OCI-LY7 (cell line): ENCODE results near the gene C12orf75. TPM values are rescaled to one million over a fixed set of nuclear protein-coding genes. Genes with fewer than 3 reads are reported as not detected.

Source experiments
- BruUV-seq: library from RNA; stranded (reverse); fragments of 400-500 nt; replicated peaks from 2 replicates; lab custom pipeline; 2021; lab: Mats Ljungman, UMichigan
- CTCF ChIA-PET: fragments of 300-600 bp; sonication (Branson Sonifier 250); formaldehyde crosslinking; loops from one replicate; lab custom pipeline; 2022; ENCODE audit warnings: antibody characterized with exemption; ENCODE audit not compliant: unreplicated experiment; lab: Charles Lee
- POLR2A ChIA-PET: fragments of 300-600 bp; sonication (Branson Sonifier 250); formaldehyde crosslinking; loops from one replicate; lab custom pipeline; 2022; ENCODE audit warnings: antibody characterized with exemption; lab: Charles Lee
- DNase-seq: peaks from one replicate; pipeline ENCODE4 v3.0.0-alpha.2; 2015; ENCODE audit warnings: low spot score
- H2AFZ ChIP-seq: fragments of 200-600 bp; sonication (generic), shearing (Covaris generic); 2 replicates; pipeline ENCODE4 v1.6.1; 2014; ENCODE audit warnings: mild to moderate bottlenecking, antibody characterized with exemption, low read length, moderate library complexity
- H3K27ac ChIP-seq: fragments of 200-600 bp; sonication (generic); 2 replicates; pipeline ENCODE4 v1.5.1; 2014; ENCODE audit warnings: mixed run types, low read depth, mild to moderate bottlenecking, moderate library complexity, low read length, inconsistent platforms; ENCODE audit not compliant: poor library complexity, severe bottlenecking
- H3K36me3 ChIP-seq: fragments of 200-600 bp; sonication (generic); 2 replicates; pipeline ENCODE4 v1.6.1; 2014; ENCODE audit warnings: mild to moderate bottlenecking, antibody characterized with exemption, low read length, moderate library complexity, mixed read lengths; ENCODE audit not compliant: insufficient read depth
- H3K4me1 ChIP-seq: fragments of 200-600 bp; sonication (generic); 2 replicates; pipeline ENCODE4 v1.5.1; 2014; ENCODE audit warnings: mild to moderate bottlenecking, low read length; ENCODE audit not compliant: insufficient read depth, poor library complexity, severe bottlenecking
- H3K4me2 ChIP-seq: fragments of 200-600 bp; sonication (generic); 2 replicates; pipeline ENCODE4 v1.6.1; 2014; ENCODE audit warnings: mild to moderate bottlenecking, low read length
- H3K4me3 ChIP-seq: fragments of 200-600 bp; sonication (generic); 2 replicates; pipeline ENCODE4 v1.5.1; 2014; ENCODE audit warnings: mild to moderate bottlenecking, low read depth, low read length; ENCODE audit not compliant: poor library complexity, severe bottlenecking
- H3K79me2 ChIP-seq: fragments of 200-600 bp; sonication (generic); 2 replicates; pipeline ENCODE4 v1.6.1; 2016; ENCODE audit warnings: low read depth, mild to moderate bottlenecking, low read length, moderate library complexity, mixed read lengths; ENCODE audit not compliant: insufficient read depth
- H3K9me2 ChIP-seq: fragments of 200-600 bp; sonication (generic); 2 replicates; pipeline ENCODE4 v1.6.1; 2016; ENCODE audit warnings: mild to moderate bottlenecking, low read length, mixed read lengths; ENCODE audit not compliant: insufficient read depth
- H3K9me3 ChIP-seq: fragments of 200-600 bp; sonication (generic); 2 replicates; pipeline ENCODE4 v1.6.1; 2014; ENCODE audit warnings: mild to moderate bottlenecking, mixed run types, low read length, mixed read lengths
- H4K20me1 ChIP-seq: fragments of 200-600 bp; sonication (generic); 2 replicates; pipeline ENCODE4 v1.6.1; 2014; ENCODE audit warnings: mild to moderate bottlenecking, antibody characterized with exemption, low read length, moderate library complexity, mixed read lengths; ENCODE audit not compliant: insufficient read depth
- CTCF ChIP-seq: fragments of 200-600 bp; sonication (generic); conservative IDR thresholded peaks from 2 replicates; pipeline ENCODE4 v1.5.1; 2014; ENCODE audit warnings: mild to moderate bottlenecking, antibody characterized with exemption, low read length, moderate library complexity, mixed read lengths
- EZH2phosphoT487 ChIP-seq: fragments of 200-600 bp; sonication (generic); IDR thresholded peaks from 2 replicates; pipeline ENCODE4 v1.6.1; 2018; ENCODE audit warnings: low read depth, borderline replicate concordance, mild to moderate bottlenecking, mixed run types, antibody characterized with exemption, low read length, moderate library complexity, mixed read lengths
- intact Hi-C: fragments of 100-400 bp; cut with micrococcal nuclease; formaldehyde crosslinking; loops from one replicate; pipeline ENCODE4 v1.10.0; 2022; ENCODE audit not compliant: unreplicated experiment
- total RNA-seq, 2 experiments: library from RNA; depleted of rRNA in 1 of 2; stranded (reverse); fragments of >200 nt in 1 of 2; shearing (Covaris generic) in 1 of 2; gene quantifications; 2 replicates each; pipeline ENCODE4 v1.2.3, GENCODE V29; 2014 to 2022

Gene C12orf75
- total RNA-seq, 2 experiments from 2014 or later = 147 to 505 TPM

- no peaks in the 10 kb centered on the region for H3K36me3 ChIP-seq
- no peaks in the 10 kb centered on the region for H4K20me1 ChIP-seq
- BruUV-seq = no TSS peak
- no peaks in the 10 kb centered on the region for H3K79me2 ChIP-seq
- H3K27ac ChIP-seq = no peak overlapping the region
- TF ChIP-seq CTCF (peak; percentile 65), EZH2phosphoT487 (no peak)
- 0 out of 2 replicates have a peak, but pooled peaks cover 4% of the 10 kb centered on the region for H3K9me3 ChIP-seq
- DNase-seq = no peak
- H3K4me3 ChIP-seq = no peak overlapping the region
- ChIA-PET CTCF (no interaction called here), POLR2A (interaction anchor here (0.7 kb wide), 1 partner anchor 87 kb away, joined by 6 read pairs; no protein-coding TSS in a partner anchor)
- H3K9me2 ChIP-seq = no peaks in the 10 kb centered on the region
- no peaks in the 10 kb centered on the region for H3K4me1 ChIP-seq
- H3K4me2 ChIP-seq = no peak overlapping the region
- no peak overlapping the region for H2AFZ ChIP-seq
- intact Hi-C loops = no loop called here
These were observed 42.0 kb upstream of the C12orf75 start for GRCh38 chr12:105288311-105288996.

- Histone ChIP-seq H4K20me1 (no peaks in the 10 kb centered on the region), H3K9me2 (no peaks in the 10 kb centered on the region), H3K4me1 (no peaks in the 10 kb centered on the region), H3K36me3 (no peaks in the 10 kb centered on the region), H3K9me3 (0 out of 2 replicates have a peak, but pooled peaks cover 4% of the 10 kb centered on the region), H3K27ac (no peak overlapping the region), H3K4me3 (no peak overlapping the region), H3K79me2 (no peaks in the 10 kb centered on the region), H2AFZ (no peak overlapping the region), H3K4me2 (no peak overlapping the region)
- intact Hi-C loops = no loop called here
- no peak for TF ChIP-seq CTCF
- TF ChIP-seq EZH2phosphoT487 = no peak
- DNase-seq = no peak
- no TSS peak for BruUV-seq
- ChIA-PET CTCF (no interaction called here), POLR2A (no interaction called here)
These were observed 41.2 kb upstream of the C12orf75 start for GRCh38 chr12:105289114-105289904.

GRCh38 chr12:105291531-105291930, 39.0 kb upstream of the C12orf75 start:
- Histone ChIP-seq H3K4me3 (no peak overlapping the region), H3K36me3 (no peaks in the 10 kb centered on the region), H3K9me2 (no peaks in the 10 kb centered on the region), H4K20me1 (no peaks in the 10 kb centered on the region), H3K4me2 (no peak overlapping the region), H3K9me3 (no peaks in the 10 kb centered on the region), H3K79me2 (no peaks in the 10 kb centered on the region), H3K27ac (no peak overlapping the region), H2AFZ (no peak overlapping the region), H3K4me1 (no peaks in the 10 kb centered on the region)
- DNase-seq = no peak
- CTCF ChIA-PET = no interaction called here
- TF ChIP-seq CTCF = no peak
- no peak for TF ChIP-seq EZH2phosphoT487
- POLR2A ChIA-PET = no interaction called here
- BruUV-seq = no TSS peak
- intact Hi-C loops = no loop called here
